Activated CD4-positive, alpha-beta T cell treated with anti-CD3 and anti-CD28 coated beads, Interleukin-2, Interleukin-6, amounts not matched to agents 100 ng/mL and 50 ng/mL, durations not matched to agents 16 hours and 8 hours (primary cell): ENCODE results near the gene CERS5.

Source experiments
- DNase-seq: peaks from one replicate; pipeline ENCODE4 v3.0.0-alpha.2; 2020

Gene CERS5, protein sequence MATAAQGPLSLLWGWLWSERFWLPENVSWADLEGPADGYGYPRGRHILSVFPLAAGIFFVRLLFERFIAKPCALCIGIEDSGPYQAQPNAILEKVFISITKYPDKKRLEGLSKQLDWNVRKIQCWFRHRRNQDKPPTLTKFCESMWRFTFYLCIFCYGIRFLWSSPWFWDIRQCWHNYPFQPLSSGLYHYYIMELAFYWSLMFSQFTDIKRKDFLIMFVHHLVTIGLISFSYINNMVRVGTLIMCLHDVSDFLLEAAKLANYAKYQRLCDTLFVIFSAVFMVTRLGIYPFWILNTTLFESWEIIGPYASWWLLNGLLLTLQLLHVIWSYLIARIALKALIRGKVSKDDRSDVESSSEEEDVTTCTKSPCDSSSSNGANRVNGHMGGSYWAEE

DNA sequence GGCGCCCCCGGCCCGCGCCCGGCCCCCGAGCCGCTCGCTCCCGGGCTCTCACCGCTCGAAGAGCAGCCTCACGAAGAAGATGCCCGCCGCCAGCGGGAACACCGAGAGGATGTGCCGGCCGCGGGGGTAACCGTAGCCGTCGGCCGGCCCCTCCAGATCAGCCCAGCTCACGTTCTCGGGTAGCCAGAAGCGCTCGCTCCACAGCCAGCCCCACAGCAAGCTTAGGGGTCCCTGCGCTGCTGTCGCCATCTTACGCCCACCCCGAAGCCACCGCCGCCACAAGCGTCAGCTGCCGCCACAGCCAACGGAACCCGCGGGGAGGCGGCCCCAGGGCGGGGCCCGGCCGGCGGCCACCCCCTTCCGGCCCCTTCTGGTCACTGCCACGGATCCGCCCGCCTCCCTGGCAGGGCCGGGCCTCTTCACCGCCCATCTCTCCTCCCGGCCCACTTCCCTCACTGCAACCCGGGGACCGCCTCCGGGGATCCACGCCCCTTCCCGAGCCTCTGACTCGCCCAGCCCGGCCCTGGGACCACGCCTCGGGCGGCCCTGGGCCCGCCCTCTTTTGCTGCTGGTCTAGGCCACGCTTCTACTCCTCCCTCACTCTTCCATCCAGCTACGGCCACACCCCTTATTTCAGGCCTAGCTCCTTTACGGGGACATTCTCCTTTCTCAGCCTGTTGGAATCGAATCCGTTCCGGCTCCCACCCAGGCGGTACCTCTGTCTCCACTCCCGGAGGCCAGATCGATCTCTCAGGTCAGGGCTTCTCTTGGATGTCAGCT is at the start of gene CERS5:
Gene CERS5 (minus strand): TSS at position 321 of the 780 bp plus-strand sequence. CDS start 72 bp downstream, at position 249.
- peak; percentile 99 for DNase-seq

DNA sequence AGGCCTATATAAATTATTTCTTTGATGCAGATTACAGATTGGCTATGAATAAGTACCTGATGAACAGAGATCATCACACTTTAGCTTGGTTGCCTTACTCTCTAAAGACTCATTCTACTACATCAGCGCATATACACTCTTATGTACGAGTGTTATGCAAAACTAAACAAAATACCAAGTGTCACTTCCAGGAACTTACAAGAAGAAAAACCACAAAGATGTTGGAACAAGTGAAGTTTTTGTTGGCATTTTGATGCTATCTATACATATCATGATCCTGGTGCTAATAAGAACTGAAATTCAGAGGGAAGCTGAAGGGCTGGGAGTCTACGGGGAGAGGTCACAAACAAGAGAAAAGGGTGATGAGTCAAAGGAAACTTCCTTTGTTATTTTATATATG is 47.9 kb upstream of the CERS5 start:
- no peak for DNase-seq

DNA sequence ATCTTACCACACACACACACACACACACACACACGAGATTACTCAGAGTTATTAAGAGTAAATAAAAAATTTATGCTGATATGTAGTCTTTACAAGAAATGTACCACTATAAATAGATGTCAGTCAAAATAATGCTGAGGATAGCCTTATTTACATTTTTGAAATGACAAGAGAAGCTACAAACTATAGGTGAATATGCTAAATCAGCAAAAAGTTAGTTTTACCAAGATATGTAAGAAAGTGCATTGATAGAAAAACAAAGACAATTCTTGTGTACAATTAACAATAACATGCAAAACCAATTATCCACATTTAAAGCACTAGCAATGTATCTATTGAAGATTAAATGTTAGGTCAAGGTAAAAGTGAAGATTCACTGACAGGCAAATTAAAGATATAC is 46.8 kb upstream of the CERS5 start:
- no peak for DNase-seq

DNA sequence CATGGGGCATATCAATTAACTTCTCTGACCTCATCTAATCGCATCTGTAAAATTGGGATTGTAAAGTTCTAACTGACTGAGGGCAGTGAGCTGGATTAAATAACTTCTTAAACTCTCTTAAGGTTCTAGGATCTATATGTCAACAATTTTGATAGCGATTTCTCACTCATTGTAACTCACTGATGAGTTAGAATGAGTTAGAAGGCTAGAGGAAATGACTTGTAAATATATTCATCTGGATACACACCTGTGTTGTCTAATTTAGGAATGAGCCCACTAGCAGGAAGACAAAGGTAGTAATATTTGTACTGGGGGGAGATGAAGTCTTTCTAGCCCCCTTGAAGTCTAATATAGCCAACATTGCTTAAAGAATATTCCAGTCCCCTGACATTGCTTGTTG is 46.3 kb upstream of the CERS5 start:
- no peak for DNase-seq

DNA sequence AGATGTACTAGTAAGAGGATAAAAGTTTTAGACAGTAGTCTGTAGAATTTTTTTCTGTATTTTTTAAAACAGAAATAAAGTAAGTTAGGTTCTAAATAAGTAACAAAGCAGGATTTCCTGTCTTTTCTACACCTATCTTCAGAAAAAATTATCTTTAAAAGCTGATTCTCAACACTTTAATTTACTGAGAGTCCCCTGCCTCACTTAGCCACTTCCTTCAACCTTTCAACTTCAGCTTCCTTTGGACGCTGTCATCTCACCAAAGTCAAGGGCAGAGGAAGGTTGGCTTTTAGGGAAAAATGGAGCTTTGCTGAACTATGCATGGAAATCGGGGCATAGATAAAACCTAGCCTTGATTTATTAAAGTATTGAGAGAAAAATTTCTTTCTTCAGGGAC is 44.9 kb upstream of the CERS5 start:
- DNase-seq, result no peak

DNA sequence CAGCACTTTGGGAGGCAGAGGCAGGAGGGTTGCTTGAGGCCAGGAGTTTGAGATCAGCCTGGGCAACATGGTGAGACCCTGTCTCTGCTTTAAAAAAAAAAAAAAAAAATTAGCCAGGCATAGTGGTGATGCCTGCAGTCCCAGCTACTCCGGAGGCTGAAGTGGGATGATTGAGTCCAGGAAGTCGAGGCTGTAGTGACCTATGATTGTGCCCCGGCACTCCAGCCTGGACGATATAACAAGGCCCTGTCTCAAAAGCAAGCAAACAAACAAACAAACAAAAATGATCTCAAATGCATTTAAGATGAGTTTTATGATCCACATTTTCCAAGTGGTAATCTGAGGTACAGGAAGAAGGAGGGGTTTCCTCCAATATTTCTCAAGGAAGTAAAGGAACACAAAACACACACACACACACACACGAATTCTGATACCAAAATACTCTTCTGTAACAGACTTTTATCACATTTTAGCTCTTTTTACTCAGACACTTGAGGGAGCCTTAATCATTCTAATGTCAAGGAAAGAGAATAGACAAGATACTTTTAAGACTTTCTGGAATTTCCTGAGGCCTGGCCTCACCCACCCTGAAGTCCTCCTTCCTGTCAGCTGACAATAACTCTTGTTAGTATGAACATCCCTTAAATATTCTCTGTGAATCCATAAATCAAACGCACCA is 44.4 kb upstream of the CERS5 start:
- no peak for DNase-seq

DNA sequence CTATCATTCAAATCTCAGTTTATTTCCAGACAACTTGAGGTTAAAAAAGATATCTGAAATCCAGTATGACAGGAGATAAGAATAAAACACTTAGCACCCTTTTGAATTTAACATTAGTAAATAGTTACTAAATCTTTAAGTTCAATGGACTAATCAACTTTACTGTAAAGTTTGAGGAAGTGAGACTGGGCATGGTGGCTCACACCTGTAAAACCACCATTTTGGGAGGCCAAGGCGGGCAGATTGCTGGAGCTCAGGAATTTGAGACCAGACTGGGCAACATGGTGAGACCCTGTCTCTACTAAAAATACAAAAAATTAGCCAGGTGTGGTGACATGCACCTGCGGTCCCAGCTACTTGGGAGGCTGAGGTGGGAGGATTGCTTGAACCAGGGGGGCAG is 40.3 kb upstream of the CERS5 start:
- DNase-seq, result no peak

DNA sequence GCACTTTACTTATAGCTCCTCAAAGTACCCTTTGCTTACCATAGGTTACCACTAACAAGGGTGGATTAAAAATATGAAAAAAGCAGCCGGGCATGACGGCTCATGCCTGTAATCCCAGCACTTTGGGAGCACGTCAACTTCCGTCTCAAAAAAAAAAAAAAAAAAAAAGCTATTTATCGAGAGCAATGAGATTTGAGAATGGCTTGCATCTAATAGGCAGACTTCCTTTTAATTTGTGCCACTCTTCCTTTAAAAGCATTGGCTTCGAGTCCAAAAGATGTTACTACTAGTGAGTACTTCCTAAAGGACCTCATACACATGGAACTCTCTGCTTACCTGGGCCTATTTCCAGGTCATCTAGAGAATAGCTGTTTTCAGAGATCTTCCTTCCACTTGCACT is 38.5 kb upstream of the CERS5 start:
- DNase-seq, result no peak

DNA sequence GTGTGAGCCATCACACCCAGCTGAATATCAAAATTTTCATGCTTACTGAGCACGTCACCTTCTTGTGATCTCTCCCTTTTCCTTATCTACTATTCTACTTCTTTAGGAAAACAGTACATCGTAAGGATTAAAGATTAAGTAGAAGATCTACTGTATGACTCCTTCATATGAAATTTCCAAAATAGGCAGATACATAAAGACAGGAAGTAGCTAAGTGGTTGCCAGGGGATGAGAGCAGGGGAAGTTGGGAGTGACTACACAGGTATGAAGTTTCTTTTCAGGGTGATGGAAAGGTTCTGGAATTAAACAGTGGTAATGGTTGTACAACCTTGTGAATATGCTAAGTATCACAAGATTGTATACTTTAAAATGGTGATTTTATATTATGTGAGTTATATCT is 36.5 kb upstream of the CERS5 start:
- no peak for DNase-seq

DNA sequence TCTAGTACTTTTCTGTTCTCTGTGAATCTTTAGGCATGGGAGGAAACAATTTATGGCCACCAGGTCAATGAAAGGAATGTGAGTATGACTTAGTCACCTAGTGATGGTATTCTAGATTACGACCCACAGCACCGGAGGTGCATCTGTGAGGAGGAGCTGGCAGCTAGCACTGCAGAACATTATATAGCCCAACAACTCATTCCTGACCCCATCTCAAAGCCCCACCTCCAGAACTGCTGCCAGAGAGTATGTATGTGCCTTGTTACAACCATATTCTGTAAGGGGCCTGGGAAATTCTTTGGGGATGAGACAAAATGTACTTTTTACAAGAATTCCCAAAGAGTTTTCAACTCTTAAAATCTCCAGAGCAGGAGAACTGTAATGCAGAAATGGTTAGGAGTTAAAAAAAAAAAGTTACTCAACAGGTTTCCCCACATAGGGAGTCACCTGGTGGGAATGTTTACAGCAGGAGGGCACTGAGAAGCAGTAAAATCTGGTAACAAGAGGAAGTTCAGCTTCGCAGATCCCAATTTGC is 34.9 kb upstream of the CERS5 start:
- DNase-seq, result no peak

DNA sequence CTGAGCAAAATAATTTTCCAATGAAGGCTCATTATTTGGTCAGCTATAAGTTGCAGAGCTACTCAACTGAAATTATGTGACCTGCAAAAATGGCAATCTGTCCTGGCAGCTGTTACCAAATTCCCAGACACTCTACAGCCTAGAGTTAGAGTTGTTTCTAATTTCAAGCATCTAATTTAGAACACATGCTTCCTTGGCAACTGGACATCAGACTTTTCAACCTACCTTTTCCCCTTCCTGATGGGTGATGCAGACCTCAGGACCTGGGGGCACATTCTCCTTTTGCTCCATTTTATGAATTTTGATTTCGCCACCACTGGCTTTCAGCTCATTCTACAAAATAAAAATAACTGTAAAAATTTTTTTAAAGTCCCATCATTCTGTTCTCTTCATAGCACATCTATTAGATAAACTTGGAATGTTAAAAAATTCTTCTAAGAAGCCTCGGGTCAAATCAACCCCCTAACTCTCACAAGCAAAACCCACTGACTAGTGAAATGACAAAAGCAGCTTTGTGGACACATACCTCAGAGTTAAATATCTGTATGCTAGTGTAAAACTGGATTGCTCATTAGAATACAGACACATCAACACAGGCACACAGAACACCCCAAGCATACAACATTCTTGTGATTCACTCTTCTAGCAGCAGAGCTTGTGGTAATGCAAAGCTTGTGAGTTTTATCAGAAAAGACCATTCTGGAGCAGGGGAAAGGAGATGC is 33.5 kb upstream of the CERS5 start:
- DNase-seq, result no peak

DNA sequence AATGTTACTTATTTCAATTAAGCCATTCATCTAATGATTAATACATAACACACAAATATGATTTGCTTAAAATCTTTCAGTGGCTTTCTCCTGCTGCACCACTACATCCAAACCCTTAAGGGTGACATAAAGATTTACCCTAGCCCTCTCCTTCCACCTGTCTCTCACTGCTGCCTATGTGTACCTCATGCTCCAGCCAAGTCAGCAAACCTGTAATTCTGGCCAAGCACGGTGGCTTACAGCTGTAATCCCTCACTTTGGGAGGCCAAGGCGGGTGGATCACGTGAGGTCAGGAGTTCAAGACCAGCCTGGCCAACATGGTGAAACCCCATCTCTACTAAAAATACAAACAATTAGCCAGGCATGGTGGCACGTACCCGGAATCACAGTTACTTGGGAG is 31.7 kb upstream of the CERS5 start:
- no peak for DNase-seq

DNA sequence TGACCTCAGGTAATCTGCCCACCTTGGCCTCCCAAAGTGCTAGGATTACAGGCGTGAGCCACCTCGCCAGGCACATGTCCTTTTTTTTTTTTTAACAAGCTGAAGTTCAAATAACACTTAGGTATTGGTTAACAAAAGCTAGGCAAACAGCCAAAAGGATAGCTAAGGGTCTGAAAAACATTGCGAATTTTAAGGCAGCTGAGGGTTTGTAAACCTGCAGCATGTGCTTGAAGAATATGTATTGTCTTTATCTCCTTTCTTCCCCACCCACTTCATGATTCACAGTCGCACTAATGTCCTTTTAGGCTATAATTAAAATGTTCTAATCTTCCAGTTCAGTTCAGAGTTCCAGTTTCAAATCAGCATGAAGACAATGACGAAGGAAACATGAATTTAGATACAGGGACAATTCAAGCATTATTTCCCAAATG is 30.1 kb upstream of the CERS5 start:
- DNase-seq, result no peak

DNA sequence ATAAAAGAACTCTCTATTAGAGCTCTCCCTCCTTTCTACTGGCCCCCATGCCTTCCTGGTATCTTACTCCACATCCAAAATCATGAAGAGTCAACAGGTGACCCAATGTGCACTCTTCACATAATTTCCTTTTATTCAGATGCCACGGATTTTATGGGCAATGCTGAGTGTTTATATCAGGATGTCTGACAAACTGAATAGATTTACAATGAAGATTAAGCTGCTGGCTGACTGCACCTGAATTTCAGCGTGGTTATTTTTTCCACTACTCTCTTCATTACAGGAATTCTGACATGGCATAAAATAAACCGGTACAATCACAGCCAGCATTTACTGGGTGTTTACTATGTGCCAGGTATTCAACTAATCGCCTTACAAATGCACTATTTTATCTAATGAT is 29.4 kb upstream of the CERS5 start:
- DNase-seq, result no peak

DNA sequence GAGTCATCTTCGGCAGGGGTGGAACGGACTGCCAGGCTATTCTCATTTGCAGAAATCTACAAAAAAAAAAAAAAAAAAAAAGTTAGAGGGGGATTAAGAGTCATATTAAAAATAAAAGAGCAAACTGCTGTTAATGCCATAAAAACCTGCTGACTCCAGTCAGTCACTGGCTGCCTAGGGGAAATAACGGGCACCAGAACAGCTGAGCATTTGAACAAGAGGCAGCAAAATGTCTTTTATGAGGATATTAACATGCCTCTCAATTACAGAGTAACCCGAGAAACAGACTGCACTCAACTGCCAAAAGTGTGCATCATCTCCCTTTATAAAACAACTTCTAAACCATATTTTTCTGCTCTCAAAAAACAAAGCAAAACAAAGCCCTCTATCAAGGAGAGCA is 28.7 kb upstream of the CERS5 start:
- DNase-seq, result no peak

DNA sequence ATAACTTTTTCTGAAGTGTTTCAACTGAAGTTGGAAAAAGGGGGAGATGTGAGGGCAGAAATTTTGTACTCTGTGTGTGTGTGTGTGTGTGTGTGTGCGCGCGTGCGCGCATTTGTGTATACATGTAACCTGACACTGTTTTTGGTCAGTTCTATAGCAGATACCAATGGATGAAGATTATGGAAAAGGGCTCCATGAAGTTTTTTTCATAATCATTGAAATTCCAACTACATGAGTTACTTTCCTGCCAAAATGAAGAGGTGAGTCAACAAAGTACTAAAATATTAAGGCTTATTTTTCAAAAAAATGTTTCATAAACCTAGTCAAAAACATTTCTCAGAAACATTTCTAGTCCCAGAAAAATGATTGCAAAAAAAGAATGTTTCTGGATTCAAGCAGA is 25.7 kb upstream of the CERS5 start:
- DNase-seq, result no peak

DNA sequence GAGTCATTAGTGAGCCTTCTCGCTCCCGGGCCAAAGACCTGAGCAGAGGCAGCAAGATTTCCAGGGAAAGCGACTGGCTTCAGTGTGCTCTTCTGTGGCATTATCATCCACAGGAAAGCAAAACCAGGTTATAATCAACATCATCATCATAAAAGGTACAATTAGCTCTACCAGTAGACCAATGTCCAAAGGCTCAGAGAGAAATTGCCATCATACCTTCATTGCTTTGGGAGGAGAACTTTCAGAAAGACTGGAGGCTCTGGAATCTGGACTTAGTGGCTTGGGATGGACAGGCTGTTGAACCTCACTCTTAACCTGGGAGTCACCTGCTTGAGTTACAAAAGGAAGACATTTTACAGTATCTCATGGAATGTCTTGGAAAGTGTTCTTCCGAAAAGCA is 25.1 kb upstream of the CERS5 start:
- DNase-seq, result no peak

DNA sequence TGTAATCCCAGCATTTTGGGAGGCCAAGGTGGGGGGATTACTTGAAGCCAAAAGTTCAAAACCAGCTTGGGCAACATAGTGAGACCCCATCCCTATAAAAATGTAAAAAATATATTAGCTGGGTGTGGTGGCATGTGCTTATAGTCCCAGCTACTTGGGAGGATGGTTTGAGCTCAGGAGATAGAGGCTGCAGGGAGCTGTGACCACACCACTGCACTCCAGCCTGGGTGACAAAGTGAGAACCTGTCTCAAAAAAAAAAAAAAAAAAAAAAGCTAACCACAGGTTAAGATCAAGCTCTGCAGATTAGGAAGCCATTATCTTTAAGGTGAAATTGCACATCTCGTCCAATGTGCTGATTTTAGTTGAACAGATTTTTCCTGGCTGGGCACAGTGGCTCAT is 23.7 kb upstream of the CERS5 start:
- no peak for DNase-seq

DNA sequence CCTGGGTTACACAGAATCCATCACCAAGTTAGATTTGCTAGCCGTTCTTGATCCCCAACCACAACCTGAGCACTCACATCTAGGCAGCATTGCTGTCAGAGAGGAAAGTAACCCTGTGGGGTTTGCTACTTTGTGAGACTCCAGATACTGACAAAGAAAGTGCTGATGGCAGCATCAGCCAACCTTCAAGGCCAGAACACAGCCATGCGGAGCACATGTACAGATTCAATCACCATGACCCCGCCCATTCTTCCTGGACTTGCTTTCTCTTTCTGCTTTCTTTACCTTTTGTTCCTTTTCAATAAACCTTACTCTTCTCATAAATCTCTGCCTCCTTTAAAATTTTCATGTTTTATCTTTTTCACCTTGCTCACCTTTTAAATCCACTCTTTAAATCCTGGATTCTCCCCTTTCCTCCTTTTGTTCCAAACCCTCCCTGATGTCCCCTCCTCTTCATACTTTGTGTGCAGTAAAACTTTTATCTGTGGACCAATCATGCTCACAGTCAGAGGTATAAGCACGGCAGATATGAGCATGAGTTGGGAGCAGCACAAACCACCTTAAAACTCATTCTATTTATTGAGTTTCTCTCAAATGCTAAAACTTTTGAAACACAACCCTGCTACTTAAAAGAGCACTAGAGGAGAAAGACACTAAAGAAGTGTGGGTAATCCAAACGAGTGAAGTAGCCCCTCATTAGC is 21.9 kb upstream of the CERS5 start:
- DNase-seq, result peak; percentile 59

DNA sequence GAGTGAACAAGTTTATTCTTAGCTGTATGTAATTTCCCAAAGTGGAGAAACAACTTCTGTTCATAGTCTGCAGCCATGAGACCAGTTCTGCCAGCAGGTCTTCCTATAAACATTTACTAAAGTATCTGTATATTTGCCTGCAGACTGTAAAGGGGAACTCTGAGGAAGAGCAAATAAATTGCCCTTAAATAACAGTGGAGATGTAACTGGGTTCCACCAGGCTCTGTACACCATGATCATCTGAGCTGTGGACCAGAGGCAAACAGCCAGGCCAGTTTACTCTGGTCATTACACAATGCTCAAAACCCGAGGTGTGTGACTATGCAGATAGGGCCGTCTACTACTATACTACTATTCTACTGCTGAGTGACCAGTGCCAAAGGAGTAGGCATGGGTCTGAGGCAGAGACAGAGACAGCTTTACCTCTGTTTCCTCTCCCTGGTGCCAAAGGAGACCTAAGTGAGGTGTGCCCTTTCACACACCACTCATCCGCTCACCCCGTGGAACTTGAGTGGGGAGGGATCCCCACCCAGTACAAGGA is 21.1 kb upstream of the CERS5 start:
- DNase-seq, result no peak

DNA sequence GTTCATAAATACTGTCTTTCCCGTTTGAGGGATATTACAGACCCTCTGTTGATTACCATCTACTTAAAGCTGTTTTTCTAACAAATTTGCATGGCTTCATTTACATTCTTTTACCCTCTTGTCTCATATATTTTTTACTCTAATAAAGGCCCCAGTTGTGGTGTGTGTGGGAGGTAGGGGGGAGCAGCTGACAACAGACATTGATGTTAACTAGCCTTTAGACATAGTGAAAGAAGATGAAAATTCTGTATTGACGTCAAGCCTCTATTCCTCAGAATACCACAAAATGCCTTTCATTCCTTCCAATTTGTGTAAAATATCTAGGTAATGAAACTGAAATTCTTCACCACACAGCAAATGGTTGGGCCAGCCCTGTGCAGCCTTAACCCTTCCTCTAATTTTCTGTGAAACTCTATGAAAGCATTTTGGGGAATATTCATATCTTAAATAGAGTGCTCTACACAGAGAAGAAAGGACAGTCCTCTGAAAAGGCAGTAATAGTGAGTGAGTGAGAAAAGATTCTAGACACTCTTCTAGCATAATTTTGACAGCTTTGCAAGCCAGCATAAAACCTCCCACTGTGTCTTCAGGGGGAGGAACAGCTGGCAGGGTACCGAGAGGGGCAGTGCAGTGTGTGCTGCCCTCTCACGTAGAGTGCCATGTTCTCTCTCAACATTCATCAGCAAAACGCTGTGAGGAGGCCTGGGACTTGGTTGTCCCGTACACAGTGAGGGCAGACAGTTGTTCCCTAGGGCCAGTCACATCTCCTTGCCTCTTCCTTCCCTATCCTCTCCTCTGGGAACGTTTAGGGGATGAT is 20.1 kb upstream of the CERS5 start:
- DNase-seq, result peak; percentile 59
